ENCODE data around the gene GMCL2.
A peak's percentile ranks its signal among the peaks of the same experiment; 100 is the strongest.

GMCL2 gene

GRCh38 chr5:178218827-178219226 lies 31.7 kb upstream of the GMCL2 start:
- TF ChIP-seq CTCF (IDR thresholded peaks at IDR 0.05; ENCODE audit: unreplicated experiment in 3 of 3): no peak
- H3K36me3 Mint-ChIP-seq (ENCODE audit: low read depth): peaks cover 63% of the 10 kb centered on the region
- H3K27me3 Mint-ChIP-seq (ENCODE audit: low read depth): no peaks in the 10 kb centered on the region
- H3K9me3 Mint-ChIP-seq: no peaks in the 10 kb centered on the region
- H3K4me1 Mint-ChIP-seq: peaks cover 14% of the 10 kb centered on the region
- H3K27ac Mint-ChIP-seq: no peak overlapping the region
- H3K4me3 Mint-ChIP-seq: no peak overlapping the region

GRCh38 chr5:178218237-178218776 lies 31.1 kb upstream of the GMCL2 start:
- no peaks in the 10 kb centered on the region for H3K9me3 Mint-ChIP-seq
- no peak overlapping the region for H3K27ac Mint-ChIP-seq
- no peak overlapping the region for H3K4me3 Mint-ChIP-seq
- no peak for TF ChIP-seq CTCF (IDR thresholded peaks at IDR 0.05; ENCODE audit: unreplicated experiment in 3 of 3)
- H3K36me3 Mint-ChIP-seq (ENCODE audit: low read depth): peaks cover 65% of the 10 kb centered on the region
- no peaks in the 10 kb centered on the region for H3K27me3 Mint-ChIP-seq (ENCODE audit: low read depth)
- H3K4me1 Mint-ChIP-seq: peaks cover 18% of the 10 kb centered on the region

- no peak for TF ChIP-seq CTCF (IDR thresholded peaks at IDR 0.05; ENCODE audit: unreplicated experiment in 3 of 3)
- Mint-ChIP-seq H3K4me1 (peaks cover 14% of the 10 kb centered on the region), H3K4me3 (no peak overlapping the region), H3K27me3 (ENCODE audit: low read depth) (no peaks in the 10 kb centered on the region), H3K27ac (no peak overlapping the region), H3K36me3 (ENCODE audit: low read depth) (peaks cover 69% of the 10 kb centered on the region), H3K9me3 (no peaks in the 10 kb centered on the region)
These were observed 29.6 kb upstream of the GMCL2 start for GRCh38 chr5:178216779-178217178.

GRCh38 chr5:178216088-178216534 lies 28.9 kb upstream of the GMCL2 start:
- no peaks in the 10 kb centered on the region for H3K9me3 Mint-ChIP-seq
- no peaks in the 10 kb centered on the region for H3K27me3 Mint-ChIP-seq (ENCODE audit: low read depth)
- peak overlapping the region in 1 of 3 experiments; percentile 1 for H3K27ac Mint-ChIP-seq
- TF ChIP-seq CTCF (IDR thresholded peaks at IDR 0.05; ENCODE audit: unreplicated experiment in 3 of 3): no peak
- H3K36me3 Mint-ChIP-seq (ENCODE audit: low read depth): peaks cover 68% of the 10 kb centered on the region
- H3K4me1 Mint-ChIP-seq: peaks cover 14% of the 10 kb centered on the region
- H3K4me3 Mint-ChIP-seq: no peak overlapping the region

- no peak overlapping the region for H3K27ac Mint-ChIP-seq
- H3K4me3 Mint-ChIP-seq: no peak overlapping the region
- peaks cover 70% of the 10 kb centered on the region for H3K36me3 Mint-ChIP-seq (ENCODE audit: low read depth)
- no peaks in the 10 kb centered on the region for H3K27me3 Mint-ChIP-seq (ENCODE audit: low read depth)
- TF ChIP-seq CTCF (IDR thresholded peaks at IDR 0.05; ENCODE audit: unreplicated experiment in 3 of 3): no peak
- H3K9me3 Mint-ChIP-seq: no peaks in the 10 kb centered on the region
- H3K4me1 Mint-ChIP-seq: peaks cover 14% of the 10 kb centered on the region
These were observed 28.3 kb upstream of the GMCL2 start for GRCh38 chr5:178215280-178216002.
